ENCODE measurements around the gene THSD1.

GRCh38 chr13:52366291-52366690, 39.7 kb downstream of the THSD1 start:
- TF ChIP-seq POLR2AphosphoS5 (IDR thresholded peaks at IDR 0.05) = no peak
- TF ChIP-seq CTCF (IDR thresholded peaks at IDR 0.05 in 8 of 11, conservative IDR thresholded peaks at IDR 0.05 in 3 of 11) = no peak
- TF ChIP-seq POLR2A (IDR thresholded peaks at IDR 0.05) = no peak
